Non-pigmented ciliary epithelial cell (primary cell): ENCODE measurements around the gene CAMTA2.
A peak's percentile ranks its signal among the peaks of the same experiment; 100 is the strongest.

Source experiments
- DNase-seq: peaks from one replicate; pipeline ENCODE4 v3.0.0-alpha.2; 2010; ENCODE audit warnings: low read depth

The CAMTA2 gene

DNA sequence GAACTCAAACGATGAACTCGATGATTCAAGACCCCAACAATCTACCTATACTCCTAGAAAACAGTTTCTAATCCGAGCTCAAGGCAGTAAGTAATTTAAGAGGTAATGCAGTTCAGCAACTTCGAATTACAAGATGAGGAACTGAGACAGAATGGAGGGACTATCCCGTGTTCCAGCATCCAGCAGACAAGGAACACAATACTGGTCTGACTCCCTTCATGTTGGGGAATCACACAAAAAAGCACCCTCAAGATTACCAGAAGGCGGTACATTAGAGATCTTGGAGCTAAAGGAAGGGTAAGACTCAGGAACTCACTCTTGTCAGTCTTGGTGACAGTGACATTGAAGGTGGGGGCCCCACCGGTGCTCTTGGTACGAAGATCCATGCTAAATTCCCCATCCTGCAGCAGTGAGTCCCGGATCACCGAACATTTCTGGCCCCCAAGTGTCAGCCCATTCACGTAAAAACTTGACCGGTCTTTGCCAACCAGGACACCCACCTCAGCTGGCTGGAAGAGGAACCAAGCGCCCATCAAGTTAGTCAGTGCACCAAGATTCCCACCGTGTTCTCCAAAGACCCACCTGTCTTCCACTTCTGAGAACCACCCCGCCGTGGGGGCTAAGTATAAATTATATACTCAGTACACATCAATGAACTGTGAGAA, 41.0 kb downstream of the CAMTA2 start:
- no peak for DNase-seq

DNA sequence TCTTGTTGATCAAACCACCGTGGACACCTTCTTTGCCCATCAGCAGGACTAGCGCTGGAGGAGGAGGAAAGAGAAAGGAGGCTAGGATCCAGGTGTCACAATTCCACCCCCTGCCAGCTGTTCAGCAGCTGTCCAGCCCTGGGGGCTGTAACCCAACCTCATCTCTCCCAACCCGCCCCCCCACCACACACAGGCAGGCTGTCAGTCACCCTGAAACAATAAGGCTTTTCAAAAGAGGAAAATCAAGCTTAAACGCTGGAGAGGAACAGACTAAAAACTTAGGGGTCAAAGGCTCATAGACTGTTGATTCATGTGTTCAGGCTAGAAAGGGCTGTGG, 41.6 kb downstream of the CAMTA2 start:
- no peak for DNase-seq

DNA sequence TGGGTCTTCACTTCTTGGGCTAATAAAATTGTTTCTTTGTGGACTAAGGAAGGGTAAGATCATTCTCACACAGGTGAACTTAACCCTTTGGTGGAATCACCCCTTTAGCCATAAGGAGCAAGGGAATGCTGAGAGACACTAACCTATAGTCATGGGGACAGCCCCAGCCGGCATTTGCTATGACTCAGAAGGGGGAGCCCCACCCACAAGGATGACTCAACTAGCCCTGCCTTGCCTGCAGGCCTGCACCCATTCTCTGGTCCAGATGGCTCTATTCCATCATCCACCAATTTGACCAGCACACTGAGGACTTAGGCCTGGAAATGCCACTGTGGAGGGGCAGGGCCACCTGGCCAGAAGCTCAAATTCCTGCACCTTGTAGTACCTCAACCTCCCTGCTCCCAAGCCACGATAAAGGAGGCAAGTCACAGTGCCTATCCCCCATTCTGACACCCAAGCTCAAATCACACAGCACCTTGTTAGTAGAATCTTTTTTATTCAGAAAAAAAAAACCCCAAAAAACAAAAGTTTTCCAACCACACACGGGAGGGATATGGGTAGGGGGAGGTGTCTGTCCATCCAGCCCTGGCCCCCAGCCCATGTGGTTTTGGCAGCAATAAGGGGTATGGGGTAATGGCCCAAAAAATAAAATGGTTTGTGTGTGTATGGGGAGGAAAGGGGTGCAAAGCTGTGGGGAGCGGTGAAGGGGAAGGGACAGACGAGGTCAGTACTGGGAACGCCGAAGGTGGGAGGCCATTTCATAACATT, 42.1 kb downstream of the CAMTA2 start:
- DNase-seq: peak; percentile 67

DNA sequence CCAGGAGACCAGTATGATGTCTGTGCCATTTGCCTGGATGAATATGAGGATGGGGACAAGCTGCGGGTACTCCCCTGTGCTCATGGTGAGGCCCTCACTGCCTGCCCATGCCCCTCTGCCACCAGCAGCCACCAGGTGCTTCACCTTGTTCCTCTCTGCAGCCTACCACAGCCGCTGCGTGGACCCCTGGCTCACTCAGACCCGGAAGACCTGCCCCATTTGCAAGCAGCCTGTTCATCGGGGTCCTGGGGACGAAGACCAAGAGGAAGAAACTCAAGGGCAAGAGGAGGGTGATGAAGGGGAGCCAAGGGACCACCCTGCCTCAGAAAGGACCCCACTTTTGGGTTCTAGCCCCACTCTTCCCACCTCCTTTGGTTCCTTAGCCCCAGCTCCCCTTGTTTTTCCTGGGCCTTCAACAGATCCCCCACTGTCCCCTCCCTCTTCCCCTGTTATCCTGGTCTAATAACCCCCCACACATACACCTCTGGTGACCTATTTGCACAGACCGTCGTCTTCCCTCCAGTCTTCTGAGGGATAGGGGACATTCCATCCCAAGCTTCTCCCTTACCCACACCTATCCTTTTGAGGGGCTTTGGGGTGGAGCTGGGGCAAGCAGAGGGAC, 42.8 kb downstream of the CAMTA2 start:
- DNase-seq: no peak

DNA sequence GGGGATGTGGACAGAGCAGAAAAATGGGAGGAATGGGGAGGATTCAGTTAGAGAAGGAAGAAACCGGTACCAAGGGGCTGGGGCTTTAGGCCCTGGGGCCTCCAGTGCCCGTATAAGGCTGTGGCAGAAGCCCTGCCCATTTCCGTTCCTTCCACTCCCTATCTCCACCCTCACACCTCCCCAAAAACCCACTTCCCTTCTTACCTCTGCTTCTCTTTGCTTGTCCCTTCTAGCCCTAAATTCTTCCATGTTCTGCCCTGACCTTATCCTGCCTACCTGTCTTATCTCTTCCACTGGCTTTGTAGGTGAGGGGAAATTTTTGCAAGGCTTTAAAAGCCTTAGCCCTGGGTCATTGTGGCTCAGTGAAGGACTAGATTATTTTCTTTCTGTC, 43.3 kb downstream of the CAMTA2 start:
- no peak for DNase-seq

DNA sequence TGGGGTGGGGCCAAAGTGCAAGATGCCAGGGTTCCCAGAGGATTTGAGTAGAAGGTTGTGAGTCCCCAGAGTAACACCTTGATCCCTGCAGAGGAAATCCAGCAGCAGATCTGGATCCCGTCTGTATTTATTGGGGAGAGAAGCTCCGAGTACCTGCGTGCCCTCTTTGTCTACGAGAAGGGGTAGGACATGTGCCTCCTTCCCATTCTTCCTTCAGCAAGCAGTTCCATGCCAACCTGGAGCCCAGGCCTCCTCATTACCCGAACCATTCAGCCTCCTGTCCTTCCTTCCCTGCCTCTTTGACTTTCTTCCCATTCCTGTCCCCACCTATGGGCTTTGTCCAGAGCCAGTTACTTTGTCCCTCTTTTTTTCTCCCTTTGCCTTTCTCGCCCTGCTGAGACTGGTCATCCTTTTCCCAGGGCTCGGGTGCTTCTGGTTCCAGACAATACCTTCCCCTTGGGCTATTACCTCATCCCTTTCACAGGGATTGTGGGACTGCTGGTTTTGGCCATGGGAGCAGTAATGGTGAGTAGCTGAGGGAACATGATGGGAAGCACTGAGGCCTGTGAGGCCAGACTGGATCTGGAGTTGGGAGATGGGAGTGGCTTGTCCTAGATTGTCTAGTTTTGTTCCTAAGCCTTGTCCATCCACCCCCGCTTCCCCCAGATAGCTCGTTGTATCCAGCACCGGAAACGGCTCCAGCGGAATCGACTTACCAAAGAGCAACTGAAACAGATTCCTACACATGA, 44.5 kb downstream of the CAMTA2 start:
- DNase-seq: no peak

DNA sequence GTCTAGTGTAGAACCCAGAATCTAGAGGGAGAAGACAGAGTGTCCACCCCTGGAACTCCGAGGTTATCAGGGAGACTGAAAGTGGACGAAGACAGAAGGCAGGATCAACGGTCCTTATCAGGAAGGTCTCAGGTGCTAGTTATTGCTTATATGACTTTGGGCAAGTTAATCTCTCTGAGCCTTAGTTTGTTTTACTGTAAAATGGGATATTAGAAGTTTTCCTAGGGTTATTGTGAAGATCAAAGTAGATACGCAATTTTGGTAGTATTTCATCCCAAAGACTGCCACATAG, 46.2 kb downstream of the CAMTA2 start:
- DNase-seq: no peak

DNA sequence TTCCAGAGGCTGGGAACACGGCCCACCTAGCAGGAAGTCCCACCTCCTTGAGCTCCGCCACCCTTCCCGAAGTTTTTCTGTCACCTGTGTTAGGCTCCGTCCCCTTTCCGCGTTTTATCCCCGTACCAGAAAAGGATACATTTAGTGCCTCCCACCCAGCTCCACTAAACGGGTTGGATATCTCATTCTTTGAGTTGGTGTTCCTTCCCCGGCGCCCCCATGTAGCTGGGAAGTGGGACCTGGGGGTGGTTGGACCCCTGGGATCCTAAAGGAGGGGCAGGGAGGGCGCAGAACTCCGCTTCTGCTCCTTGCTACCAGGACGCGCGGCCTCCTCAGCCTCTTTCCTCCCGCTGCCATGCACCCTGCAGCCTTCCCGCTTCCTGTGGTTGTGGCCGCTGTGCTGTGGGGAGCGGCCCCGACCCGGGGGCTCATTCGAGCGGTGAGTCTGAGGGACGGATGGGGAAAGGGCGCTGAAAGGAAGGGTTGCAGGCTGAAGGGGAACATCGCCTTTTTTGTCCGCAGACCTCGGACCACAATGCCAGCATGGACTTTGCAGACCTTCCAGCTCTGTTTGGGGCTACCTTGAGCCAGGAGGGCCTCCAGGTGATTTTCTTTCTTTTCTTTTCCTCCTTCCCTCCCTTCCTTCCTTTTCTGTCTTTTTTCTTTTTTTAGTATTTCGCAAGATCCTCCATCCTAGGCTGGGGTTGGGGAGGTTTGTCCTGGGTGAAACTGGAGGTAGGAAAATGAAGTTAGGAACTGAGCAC, 46.7 kb downstream of the CAMTA2 start:
- no peak for DNase-seq

DNA sequence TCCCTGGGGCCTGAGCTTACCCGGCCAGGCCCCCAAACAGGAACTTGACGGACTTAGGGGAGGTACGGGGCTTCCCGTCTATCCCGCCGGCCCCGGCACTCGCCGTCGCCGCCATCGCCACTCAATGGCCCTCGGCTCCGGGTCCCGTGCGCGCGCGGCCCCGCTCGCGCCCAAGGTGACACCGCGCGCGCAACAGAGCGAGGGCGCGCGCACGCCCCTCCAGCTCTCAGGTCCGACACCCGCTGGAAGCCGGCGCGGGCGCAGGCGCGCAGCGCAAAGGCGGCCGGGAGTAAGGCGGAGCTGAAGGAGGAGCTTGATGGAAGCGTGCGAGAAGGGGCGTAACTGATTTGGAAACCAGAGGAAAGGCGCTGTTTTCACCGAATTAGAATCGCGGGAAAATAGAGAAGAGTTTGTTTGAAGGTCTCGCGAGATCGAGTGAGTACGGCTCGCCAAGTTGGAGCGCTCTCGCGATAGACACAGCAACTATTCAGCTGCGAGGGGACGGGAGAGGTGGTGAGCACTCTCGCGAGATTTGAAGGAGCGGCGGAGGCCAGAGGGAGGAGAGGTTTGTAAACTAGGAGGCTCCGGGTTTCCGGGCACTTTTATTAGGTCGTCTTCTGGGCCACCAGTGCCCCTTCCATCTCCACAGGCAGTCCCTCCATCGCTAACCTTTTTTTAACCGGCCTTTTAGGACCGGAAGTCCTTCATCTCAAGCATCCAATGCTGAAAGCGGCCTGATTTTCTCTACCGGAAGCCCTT, 47.5 kb downstream of the CAMTA2 start, which contains the start of the genes RNF167 and SLC25A11:
TSS of gene RNF167 (plus strand) at position 473 of the 759 bp plus-strand sequence. CDS start 642 bp downstream, outside the sequence.
TSS of gene SLC25A11 (minus strand) at position 251 of the 759 bp plus-strand sequence. CDS start at position 115, 136 bp downstream.
- DNase-seq: peak; percentile 98

DNA sequence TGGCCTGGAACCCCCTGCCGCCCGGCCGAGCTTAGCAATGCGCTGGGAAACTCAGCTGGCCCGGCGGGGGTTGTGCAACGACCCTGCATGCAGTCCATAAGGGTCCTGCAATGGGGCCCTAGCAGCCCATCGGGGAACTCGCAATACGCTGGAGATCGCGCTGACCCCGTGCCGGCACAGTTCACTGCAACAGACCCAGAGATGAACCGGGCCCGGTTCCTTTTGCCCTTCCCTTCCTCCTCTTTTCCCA, 48.0 kb downstream of the CAMTA2 start:
- no peak for DNase-seq

DNA sequence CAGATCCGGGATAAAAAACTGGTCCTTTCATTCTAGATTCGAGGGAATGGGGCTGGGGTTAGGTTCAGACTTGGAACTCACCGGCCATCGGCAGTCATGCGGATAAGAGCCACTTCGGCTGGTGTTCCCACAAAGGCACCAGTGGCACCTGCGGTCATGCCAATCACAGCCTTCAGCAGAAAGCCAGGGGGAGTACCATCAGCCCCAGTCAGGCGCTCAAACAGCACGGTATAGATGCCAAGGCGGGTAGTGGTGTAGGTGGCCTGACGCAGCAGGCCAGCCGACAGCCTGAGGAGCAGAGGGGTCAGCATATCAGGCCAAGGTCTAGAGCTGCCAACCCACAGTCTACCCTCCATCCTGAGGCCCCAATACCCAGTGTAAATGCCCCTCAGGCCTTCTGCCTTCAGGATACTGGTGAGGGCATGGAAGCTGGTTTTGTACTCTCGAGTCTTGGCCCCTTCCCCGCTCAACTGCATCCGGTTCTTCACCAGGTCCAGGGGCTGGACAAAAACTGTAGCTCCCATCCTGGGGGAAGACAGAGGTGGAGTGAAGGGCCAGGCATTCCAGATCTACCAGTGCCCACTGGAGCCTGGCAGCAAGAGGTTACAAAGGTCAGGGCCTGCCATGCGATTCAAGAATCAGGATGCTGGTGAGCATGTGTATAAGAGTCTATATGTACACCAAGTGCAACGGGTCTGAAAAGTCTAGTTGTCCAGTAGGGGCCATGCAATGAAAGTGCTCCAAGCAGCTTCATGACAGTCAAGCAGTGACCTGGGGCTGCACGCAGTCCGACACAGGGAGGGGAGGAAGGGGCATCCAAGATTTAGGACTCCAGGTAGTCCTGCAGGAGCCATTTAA, 48.6 kb downstream of the CAMTA2 start:
- no peak for DNase-seq

DNA sequence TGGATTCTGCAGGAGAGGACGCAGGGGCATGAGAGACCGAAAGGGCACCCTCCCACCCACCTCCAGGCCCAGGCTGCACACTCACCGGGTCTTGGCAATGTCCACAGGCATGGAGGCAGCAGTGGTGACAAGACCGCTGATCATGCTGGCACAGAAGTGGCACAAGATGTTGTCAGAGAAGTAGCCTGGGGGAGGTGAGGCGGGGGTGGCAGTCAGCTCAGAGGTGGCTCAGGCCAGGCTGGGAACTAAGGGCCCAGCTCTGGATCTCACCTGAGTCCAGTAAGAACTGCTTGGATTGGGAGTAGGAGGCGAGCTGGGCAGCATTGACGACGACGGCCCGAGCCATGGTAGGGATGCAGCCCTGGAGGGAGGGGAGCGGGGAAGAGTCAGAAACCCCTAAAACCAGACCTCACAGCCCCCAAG, 49.4 kb downstream of the CAMTA2 start:
- DNase-seq: no peak

DNA sequence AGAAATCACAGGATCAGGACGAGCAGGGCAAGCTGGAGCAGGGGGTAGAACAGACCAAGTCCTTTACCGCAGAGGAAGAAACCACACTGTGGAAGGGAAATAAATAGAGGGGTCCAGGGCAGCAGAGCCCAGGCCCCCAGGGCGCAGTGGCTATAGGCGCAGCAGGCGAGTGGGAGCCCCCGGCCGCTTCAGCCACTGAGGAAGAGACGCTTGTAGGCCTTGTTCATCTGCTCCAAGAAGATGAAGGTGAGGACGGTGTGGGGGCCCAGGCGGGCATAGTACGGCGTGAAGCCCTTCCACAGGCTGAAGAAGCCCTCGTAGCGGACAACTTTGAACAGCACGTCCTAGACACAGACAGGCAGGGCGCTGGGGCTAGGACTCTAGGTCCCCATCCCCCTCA, 49.9 kb downstream of the CAMTA2 start:
- no peak for DNase-seq

DNA sequence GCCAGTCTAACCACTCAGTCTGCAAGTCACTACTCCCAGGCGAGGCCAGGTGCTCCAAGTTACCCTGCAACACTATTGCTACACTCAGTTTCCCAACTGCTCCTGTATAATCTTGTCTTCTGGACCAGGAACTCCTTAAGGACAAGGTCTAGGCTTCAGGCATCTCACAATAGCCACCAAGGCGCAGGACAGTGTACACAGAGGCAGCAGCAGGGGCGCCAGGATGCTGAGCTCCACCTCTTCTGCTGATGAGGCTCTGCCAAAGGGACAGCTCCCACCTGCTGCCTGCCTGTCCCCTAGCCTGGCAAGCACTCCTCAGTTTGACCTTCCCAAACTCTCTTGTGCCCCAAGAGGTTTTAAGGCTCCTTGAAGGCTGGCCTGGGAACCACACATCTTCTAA, 51.0 kb downstream of the CAMTA2 start:
- no peak for DNase-seq

DNA sequence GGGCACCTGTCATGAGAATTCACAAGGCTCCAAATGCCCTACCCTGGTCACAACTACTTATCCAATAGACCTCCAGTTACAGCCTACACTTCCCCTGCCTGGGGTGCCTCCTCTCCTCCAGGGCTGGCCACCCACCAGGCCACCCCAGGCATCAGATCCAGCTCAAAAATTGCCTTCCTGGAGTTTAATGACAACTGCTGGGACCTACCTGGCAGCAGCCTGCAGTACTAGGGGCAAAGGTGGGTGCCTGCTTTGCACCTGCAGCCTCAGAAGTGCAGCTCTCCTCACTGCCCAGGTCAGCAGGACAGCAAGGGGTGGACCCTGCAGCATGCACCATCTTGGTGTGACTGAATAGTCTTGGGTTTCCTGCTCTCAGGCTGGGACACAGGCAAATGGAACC, 51.8 kb downstream of the CAMTA2 start:
- DNase-seq: no peak

DNA sequence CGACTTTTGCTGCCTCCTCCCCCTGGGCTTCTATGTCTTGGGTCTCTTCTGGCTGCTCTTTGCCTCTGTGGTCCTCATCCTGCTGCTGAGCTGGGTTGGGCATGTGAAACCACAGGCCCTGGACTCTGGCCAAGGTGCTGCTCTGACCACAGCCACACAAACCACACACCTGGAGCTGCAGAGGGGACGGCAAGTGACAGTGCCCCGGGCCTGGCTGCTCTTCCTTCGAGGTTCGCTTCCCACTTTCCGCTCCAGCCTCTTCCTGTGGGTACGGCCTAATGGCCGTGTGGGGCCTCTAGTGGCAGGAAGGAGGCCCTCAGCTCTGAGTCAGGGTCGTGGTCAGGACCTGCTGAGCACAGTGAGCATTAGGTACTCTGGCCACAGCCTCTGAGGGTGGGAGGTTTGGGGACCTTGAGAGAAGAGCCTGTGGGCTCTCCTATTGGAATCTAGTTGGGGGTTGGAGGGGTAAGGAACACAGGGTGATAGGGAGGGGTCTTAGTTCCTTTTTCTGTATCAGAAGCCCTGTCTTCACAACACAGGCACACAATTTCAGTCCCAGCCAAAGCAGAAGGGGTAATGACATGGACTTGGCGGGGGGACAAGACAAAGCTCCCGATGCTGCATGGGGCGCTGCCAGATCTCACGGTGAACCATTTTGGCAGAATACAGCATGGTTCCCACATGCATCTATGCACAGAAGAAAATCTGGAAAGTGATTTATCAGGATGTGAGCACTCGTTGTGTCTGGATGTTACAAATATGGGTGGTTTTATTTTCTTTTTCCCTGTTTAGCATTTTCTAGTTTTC, 53.1 kb downstream of the CAMTA2 start:
- no peak for DNase-seq

DNA sequence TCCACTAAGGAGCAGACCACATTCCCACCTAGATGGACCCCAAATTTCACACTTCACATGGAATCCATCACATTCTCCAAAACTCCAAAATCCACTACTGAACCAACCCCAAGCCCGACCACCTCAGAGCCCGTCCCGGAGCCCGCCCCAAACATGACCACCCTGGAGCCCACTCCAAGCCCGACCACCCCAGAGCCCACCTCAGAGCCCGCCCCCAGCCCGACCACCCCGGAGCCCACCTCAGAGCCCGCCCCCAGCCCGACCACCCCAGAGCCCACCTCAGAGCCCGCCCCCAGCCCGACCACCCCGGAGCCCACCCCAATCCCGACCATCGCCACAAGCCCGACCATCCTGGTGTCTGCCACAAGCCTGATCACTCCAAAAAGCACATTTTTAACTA, 53.8 kb downstream of the CAMTA2 start:
- no peak for DNase-seq

DNA sequence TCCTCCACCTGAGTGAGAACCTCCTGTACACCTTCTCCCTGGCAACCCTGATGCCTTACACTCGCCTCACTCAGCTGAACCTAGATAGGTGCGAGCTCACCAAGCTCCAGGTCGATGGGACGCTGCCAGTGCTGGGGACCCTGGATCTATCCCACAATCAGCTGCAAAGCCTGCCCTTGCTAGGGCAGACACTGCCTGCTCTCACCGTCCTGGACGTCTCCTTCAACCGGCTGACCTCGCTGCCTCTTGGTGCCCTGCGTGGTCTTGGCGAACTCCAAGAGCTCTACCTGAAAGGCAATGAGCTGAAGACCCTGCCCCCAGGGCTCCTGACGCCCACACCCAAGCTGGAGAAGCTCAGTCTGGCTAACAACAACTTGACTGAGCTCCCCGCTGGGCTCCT, 54.7 kb downstream of the CAMTA2 start:
- DNase-seq: no peak

DNA sequence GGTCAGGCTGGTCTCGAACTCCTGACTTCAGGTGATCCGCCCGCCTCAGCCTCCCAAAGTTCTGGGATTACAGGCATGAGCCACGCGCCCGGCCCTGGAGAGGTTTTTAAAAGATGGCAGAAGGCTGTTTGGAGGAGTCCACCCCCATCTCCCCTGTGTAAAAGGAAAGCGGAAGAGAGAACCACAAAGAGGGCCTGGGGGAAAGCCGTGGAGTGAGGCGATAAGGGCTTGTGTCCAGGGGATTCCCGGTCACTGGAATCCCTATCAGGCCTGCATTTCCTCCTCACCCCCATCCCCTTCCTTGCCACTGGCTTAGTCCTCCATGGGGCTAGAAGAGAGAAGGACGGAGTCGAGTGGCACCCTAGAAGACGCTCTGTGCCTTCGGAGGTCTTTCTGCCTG, 55.5 kb downstream of the CAMTA2 start, which contains the start of gene GP1BA:
TSS of gene GP1BA (plus strand) at position 315 of the 400 bp plus-strand sequence. CDS start 328 bp downstream, outside the sequence.
- DNase-seq: no peak

DNA sequence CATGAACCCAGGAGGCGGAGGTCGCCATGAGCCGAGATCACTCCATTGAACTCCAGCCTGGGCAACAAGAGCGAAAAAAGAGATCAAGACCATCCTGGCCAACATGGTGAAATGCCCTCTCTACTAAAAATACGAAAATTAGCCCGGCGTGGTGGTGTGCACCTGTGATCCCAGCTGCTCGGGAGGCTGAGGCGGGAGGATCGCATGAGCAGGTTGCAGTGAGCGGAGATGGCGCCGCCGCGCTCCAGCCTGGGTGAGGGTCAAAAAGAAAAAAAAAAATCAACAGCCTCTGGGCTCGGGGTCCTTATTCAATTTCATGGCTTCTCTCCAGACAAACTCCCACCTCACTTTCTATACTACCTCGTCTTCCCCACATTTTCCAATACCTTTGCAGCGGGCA, 58.6 kb downstream of the CAMTA2 start:
- DNase-seq: no peak
